GM18499 (cell line): ENCODE data around the gene MRTFB.

Experiments used
- ATAC-seq: cut with Tn5 transposase; IDR thresholded peaks from one replicate; pipeline ENCODE4 v1.9.1; 2021; ENCODE audit warnings: moderate number of reproducible peaks; ENCODE audit not compliant: insufficient read depth, unreplicated experiment

MRTFB gene

GRCh38 chr16:14061732-14062259, 9.3 kb upstream of the MRTFB start:
- ATAC-seq = no peak

- no peak for ATAC-seq
These were observed 8.9 kb upstream of the MRTFB start for GRCh38 chr16:14062261-14062660.

GRCh38 chr16:14063618-14064581, 7.2 kb upstream of the MRTFB start:
- ATAC-seq = no peak

GRCh38 chr16:14069818-14070217, 1.3 kb upstream of the MRTFB start:
- no peak for ATAC-seq

- no peak for ATAC-seq
These were observed 603 bp upstream of the MRTFB start for GRCh38 chr16:14070555-14070876.

GRCh38 chr16:14071576-14072271, 605 bp downstream of the MRTFB start:
- ATAC-seq = no peak

- no peak for ATAC-seq
These were observed 1.2 kb downstream of the MRTFB start for GRCh38 chr16:14072360-14072759.

GRCh38 chr16:14074544-14074943, 3.4 kb downstream of the MRTFB start:
- ATAC-seq = no peak

GRCh38 chr16:14077918-14078317, 6.8 kb downstream of the MRTFB start:
- no peak for ATAC-seq

- no peak for ATAC-seq
These were observed 15.4 kb downstream of the MRTFB start for GRCh38 chr16:14086477-14086876.

GRCh38 chr16:14087181-14087580, 16.1 kb downstream of the MRTFB start:
- no peak for ATAC-seq

GRCh38 chr16:14087590-14088154, 16.6 kb downstream of the MRTFB start:
- no peak for ATAC-seq

GRCh38 chr16:14088155-14088753, 17.1 kb downstream of the MRTFB start:
- no peak for ATAC-seq

GRCh38 chr16:14089283-14089823, 18.2 kb downstream of the MRTFB start:
- ATAC-seq = no peak

- ATAC-seq = no peak
These were observed 21.4 kb downstream of the MRTFB start for GRCh38 chr16:14092561-14092960.

GRCh38 chr16:14095883-14096551, 24.9 kb downstream of the MRTFB start:
- ATAC-seq = no peak

GRCh38 chr16:14097182-14097959, 26.3 kb downstream of the MRTFB start:
- no peak for ATAC-seq

GRCh38 chr16:14098081-14098480, 27.0 kb downstream of the MRTFB start:
- no peak for ATAC-seq

- ATAC-seq = no peak
These were observed 29.7 kb downstream of the MRTFB start for GRCh38 chr16:14100825-14101224.
